Central memory CD4-positive, alpha-beta T cell (primary cell): ENCODE data around the gene OR3A2.
"Not testable (repeated sequence)": the region's sequence is repeated elsewhere in the genome, so short reads cannot be mapped to it uniquely, and the experiment has no call there.

Source experiments
- DNase-seq: peaks from one replicate; pipeline ENCODE4 v3.0.0; 2022
- total RNA-seq, 3 experiments: gene quantifications; one replicate each; lab custom pipeline; 2026; lab: John Stamatoyannopoulos, UW

OR3A2 gene
- 0.77 to 2.6 (median 2.4) reads per million in 3 experiments for total RNA-seq

GRCh38 chr17:3385869-3386816 lies at the start of gene OR3A2:
Gene OR3A2 (minus strand): TSS chr17:3386308.
- peak; percentile 34 for DNase-seq

DNA sequence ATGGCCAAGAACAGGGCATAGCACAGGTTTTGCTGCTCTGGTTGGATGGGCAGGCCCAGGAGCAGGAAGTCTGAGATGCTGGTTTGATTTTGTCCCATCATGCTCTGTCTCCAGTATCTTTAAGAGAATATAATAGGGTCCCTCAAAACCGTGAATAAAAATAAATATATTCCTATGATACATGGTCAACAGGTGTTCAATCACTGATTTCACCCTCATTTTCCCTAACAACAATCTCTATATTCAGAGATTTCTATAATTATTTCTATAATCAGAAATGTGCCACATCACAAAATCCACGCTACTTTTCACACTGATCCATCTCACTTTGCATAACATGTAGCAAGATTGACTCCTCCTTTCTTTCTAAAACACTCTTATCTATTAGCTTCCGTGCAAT lies 47.6 kb upstream of the OR3A2 start, which contains the start of gene OR1E2:
TSS of gene OR1E2 (minus strand) at position 101 of the 400 bp plus-strand sequence. CDS start at position 101, 0 bp downstream.
- no peak for DNase-seq

DNA sequence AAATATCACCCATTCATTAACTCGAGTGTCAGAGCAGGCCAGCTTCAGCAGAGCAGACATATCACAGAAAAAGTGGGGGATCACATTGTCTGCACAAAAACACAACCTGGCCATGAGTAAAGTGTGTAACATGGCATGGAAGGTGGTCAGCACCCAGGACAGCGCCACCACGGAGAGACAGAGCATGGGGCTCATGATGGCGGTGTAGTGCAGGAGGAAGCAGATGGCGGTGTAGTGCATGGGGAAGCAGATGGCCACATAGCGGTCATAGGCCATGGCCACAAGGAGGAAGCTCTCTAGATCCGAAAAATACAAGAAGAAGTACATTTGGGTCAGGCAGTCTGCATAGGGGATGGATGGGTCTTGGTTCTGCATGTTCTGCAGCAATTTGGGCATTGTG lies 47.1 kb upstream of the OR3A2 start:
- not testable (repeated sequence) for DNase-seq

DNA sequence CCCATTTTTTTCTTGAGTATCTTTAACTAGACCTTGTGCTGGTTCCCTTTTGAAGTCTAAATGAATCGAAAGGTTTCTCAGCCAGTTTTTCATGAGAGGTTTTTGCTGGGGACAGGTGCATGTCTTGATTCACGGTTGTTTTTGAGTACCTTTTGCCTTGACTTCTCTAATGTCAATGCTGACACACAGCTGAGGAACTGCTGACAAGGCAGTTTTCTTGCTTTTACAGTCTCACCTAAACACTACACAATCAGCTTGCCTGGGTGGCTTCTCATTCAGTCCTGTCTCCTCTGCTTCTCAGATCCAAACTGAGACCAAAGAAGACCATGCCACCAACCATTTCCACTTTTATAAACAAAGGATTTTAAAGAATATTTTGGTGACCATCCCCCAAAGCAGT lies 32.1 kb upstream of the OR3A2 start:
- DNase-seq: no peak

DNA sequence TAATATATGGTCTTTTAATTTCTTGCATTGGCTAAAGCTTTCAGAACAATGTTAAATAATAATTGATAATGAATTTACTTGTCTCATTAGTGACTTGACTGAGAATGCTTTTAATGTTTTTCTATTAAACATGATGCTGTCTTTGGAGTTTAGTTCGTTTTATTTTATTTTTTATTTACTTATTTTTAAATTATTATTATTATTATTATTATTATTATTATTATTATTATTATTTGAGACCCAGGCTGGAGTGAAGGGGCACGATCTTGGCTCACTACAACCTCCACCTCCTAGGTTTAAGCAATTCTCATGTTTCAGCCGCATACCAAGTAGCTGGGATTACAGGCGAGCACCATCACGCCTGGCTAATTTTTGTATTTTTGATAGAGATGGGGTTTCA lies 29.5 kb upstream of the OR3A2 start:
- DNase-seq: no peak

GRCh38 chr17:3412216-3412615 lies 26.1 kb upstream of the OR3A2 start:
- DNase-seq: not testable (repeated sequence)

DNA sequence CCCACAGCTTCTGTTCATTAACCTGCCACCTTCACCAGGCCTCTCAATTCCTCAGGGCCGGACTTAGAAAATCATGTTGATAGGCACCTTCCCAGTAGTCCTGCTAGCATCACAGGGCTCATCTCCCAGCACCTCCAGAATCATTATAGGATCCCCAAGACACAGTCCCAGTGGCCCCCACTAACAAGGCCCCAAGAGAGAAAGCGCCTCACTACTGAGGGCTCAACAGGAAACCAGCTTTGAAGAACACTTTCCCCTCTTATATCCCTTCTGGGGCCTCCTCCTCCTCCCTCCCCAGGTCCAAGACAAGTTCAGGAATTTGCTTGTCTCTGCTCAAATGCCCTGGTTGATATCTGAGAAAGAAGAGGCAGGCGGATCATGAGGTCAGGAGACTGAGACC lies 25.0 kb upstream of the OR3A2 start, which contains the start of gene OR3A3:
TSS of gene OR3A3 (plus strand) at position 301 of the 400 bp plus-strand sequence.
- DNase-seq: no peak

- DNase-seq: not testable (repeated sequence)
Measured at GRCh38 chr17:3403856-3404255, 17.7 kb upstream of the OR3A2 start.

DNA sequence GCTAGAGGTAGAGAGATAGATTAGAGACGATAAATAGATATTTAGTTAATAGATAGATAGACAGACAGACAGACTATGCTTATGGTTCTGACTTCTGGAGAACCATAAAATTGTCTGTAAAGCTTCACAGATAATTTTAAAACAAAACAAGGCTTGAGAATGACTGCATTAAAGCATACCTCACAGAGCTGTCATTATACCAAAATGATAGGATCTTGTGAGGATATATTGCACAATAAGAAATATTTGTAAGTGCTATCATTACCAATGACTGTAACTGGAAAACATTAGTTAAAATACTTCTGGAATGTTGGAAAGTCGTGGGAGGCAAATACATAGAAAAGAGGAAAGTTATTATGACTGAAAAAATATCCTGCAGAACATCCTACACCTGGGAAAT lies 15.7 kb upstream of the OR3A2 start:
- DNase-seq: no peak

DNA sequence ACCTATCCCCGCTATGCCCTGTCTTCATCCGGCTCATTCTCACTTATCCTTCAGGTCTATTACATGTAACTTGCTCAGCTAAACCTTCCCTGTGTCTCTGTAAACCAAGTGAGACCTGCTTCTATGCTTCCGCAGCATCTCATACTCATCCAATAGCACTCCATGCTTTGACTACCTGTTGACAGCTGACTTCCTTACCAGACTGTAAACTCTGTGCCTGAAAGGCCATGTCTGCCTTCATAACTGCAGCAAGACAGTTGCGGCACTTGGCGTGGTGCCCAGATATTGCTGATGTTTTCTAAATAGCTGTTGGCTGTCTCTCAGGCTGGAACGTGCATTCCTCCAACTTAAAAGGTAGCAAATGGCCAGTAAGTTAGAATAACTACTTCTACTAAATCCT lies 13.9 kb upstream of the OR3A2 start:
- DNase-seq: no peak

- DNase-seq: no peak
Measured at GRCh38 chr17:3398310-3398709, 12.2 kb upstream of the OR3A2 start, which contains the start of gene OR1E1. Gene OR1E1 (minus strand): TSS chr17:3398410. CDS start chr17:3398410, 0 bp downstream.

DNA sequence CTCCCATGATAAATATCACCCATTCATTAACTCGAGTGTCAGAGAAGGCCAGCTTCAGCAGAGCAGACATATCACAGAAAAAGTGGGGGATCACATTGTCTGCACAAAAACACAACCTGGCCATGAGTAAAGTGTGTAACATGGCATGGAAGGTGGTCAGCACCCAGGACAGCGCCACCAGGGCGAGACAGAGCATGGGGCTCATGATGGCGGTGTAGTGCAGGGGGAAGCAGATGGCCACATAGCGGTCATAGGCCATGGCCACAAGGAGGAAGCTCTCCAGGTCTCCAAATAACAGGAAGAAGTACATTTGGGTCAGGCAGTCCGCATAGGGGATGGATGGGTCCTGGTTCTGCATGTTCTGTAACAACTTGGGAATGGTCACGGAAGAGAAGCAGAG lies 11.7 kb upstream of the OR3A2 start:
- DNase-seq: not testable (repeated sequence)

DNA sequence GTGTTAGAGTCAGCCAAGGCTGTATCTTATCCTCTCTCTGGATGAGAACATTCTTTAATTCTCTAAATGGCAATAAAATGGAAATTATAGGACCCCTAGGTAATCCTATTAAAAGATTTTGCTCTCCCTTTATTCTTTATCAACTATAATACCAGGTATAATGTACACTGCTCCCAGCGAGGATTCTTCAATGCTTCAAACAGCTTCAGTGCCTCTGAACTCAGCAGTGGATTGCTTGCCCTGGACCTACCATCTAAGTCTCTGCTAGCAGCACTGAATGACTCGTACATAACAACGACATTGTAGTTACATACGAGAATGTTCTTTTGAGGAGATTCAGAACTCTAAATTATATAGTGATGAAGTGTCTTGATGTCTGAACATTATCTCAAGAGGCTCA lies 3.7 kb upstream of the OR3A2 start:
- DNase-seq: no peak

GRCh38 chr17:3381957-3382356 lies 4.2 kb downstream of the OR3A2 start:
- no peak for DNase-seq

DNA sequence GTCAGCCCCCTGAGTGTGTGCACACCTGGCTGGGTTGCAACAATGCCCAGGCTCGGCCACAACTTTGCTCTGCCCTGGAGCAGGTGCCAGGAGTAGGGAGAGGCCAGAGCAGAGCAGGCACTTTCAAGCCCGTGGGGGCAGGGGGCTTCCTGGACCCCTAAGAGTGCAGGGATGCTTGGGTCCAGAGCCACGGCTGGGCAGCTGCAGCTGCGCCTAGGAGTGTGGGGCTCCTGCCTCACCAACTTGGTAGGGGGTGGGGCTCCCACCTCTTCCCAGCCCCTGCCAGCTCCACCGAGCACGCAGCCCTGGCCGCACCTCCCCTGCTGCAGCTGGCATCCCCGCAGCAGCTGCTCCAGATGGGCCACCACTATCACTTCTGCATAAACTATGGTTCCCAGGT lies 7.8 kb downstream of the OR3A2 start:
- DNase-seq: no peak

DNA sequence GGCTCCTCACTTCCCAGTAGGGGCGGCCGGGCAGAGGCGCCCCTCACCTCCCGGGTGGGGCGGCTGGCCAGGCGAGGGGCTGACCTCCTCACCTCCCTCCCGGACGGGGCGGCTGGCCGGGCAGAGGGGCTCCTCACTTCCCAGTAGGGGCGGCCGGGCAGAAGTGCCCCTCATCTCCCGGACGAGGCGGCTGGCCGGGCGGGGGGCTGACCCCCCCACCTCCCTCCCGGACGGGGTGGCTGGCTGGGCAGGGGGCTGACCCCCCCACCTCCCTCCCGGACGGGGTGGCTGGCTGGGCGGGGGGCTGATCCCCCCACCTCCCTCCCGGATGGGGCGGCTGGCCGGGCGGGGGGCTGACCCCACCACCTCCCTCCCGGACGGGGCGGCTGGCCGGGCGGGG lies 14.9 kb downstream of the OR3A2 start:
- DNase-seq: not testable (repeated sequence)

GRCh38 chr17:3342782-3343181 lies 43.3 kb downstream of the OR3A2 start:
- DNase-seq: not testable (repeated sequence)

- DNase-seq: no peak
Measured at GRCh38 chr17:3335876-3336275, 50.2 kb downstream of the OR3A2 start.

GRCh38 chr17:3318336-3318735 lies 67.8 kb downstream of the OR3A2 start:
- no peak for DNase-seq

GRCh38 chr17:3316836-3317235 lies 69.3 kb downstream of the OR3A2 start:
- no peak for DNase-seq

- DNase-seq: no peak
Measured at GRCh38 chr17:3308603-3309002, 77.5 kb downstream of the OR3A2 start.

DNA sequence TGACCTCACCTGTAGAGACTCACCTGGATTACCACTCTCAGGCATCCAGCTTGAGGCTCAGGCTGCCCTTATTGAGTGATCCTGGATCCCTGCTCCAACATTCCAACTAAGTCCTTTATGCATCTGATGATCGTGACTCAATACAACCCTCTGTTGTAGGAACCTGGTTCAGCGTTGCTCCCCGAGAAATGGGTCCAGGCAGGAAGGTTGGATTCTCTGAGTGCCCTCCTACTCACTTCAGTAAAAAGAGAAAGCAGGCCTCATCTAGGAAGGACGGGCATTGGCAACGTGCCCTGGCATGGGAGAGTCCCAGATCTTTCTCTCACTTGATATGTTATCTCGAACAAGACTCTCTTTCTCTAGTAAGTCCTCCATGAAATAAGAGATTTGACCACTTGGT lies 87.8 kb downstream of the OR3A2 start, which contains the start of gene OR3A1:
TSS of gene OR3A1 (minus strand) at position 101 of the 400 bp plus-strand sequence. CDS start 5,778 bp downstream, outside the sequence.
- DNase-seq: no peak

DNA sequence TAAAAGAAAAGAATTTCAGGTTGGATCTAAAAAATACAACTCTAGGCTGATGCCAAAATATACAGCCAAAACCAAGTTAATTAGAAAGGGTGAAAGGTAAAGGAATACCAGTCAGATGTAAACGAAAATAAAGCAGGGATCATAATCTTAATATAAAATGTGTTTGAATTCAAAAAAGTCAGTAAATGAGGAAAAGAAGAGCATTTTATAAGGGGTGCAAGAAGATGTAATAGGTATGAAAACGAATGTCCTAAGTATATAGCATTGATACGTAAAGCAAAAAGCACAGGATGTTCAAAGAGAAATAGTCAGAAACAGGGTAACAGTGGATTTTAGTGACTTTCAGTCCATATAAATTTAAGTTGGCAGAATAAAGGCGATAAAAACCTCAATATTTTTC lies 90.5 kb downstream of the OR3A2 start:
- DNase-seq: no peak

DNA sequence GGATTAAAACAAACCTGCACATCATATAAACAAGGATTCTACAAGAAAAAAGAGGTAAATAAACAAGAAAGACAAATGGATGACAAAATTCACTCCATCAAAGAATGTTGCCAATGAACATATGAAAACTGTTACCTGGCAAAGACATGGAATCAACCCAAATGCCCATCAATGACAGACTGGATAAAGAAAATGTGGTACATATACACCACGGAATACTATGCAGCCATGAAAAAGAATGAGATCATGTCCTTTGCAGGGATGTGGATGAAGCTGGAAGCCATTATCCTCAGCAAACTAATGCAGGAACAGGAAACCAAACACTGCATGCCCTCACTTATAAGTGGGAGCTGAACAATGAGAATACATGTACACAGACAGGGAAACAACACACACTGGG lies 92.6 kb downstream of the OR3A2 start:
- DNase-seq: not testable (repeated sequence)
